H1 (cell line): ENCODE results near the gene SEMA3A. TPM values are rescaled to one million over a fixed set of nuclear protein-coding genes. Genes with fewer than 3 reads are reported as not detected.

Source experiments
- CTCF ChIA-PET: fragments of 300-600 bp; sonication (Branson Sonifier 250); formaldehyde crosslinking; loops from one replicate; lab custom pipeline; 2021; ENCODE audit not compliant: partially characterized antibody; lab: Charles Lee
- POLR2A ChIA-PET: fragments of 300-600 bp; sonication (Branson Sonifier 250); formaldehyde crosslinking; loops from one replicate; lab custom pipeline; 2021; ENCODE audit warnings: inconsistent platforms; ENCODE audit not compliant: partially characterized antibody; lab: Charles Lee
- DNase-seq, 2 experiments: peaks; one replicate each; pipeline versions ENCODE4 v3.0.0 to v3.0.0-alpha.2; 2010 to 2022; ENCODE audit warnings: low spot score in 2 of 2, low read depth in 1 of 2, mixed read lengths in 1 of 2
- FAIRE-seq: peaks from 2 replicates; lab custom pipeline; 2011; peaks lifted over from hg19 to GRCh38; lab: Jason Lieb, UNC
- H2AFZ ChIP-seq: 2 replicates; pipeline ENCODE4 v1.8.1; 2012; ENCODE audit warnings: low read length, inconsistent platforms
- H2AK5ac ChIP-seq: 2 replicates; pipeline ENCODE4 v1.6.1; 2013; ENCODE audit warnings: low read depth, low read length
- H2BK120ac ChIP-seq: replicated peaks from 2 replicates; pipeline ENCODE3; 2013; ENCODE audit warnings: low read depth, low read length, inconsistent platforms
- H2BK12ac ChIP-seq: 2 replicates; pipeline ENCODE4 v1.6.1; 2013; ENCODE audit warnings: low read depth, low read length
- H2BK15ac ChIP-seq: 2 replicates; pipeline ENCODE4 v1.6.1; 2013; ENCODE audit warnings: low read length
- H2BK20ac ChIP-seq: 2 replicates; pipeline ENCODE4 v1.6.1; 2013; ENCODE audit warnings: low read length
- H2BK5ac ChIP-seq: 2 replicates; pipeline ENCODE4 v1.6.1; 2013; ENCODE audit warnings: low read depth, low read length
- H3K14ac ChIP-seq: 2 replicates; pipeline ENCODE4 v1.6.1; 2013; ENCODE audit warnings: inconsistent platforms; ENCODE audit not compliant: insufficient read length
- H3K18ac ChIP-seq: 2 replicates; pipeline ENCODE4 v1.6.1; 2013; ENCODE audit warnings: low read length; ENCODE audit errors: extremely low read depth
- H3K23ac ChIP-seq: 2 replicates; pipeline ENCODE4 v1.6.1; 2013; ENCODE audit warnings: inconsistent platforms; ENCODE audit not compliant: insufficient read length
- H3K23me2 ChIP-seq: 2 replicates; pipeline ENCODE4 v1.6.1; 2013; ENCODE audit warnings: low read depth, low read length
- H3K27ac ChIP-seq: 2 replicates; pipeline ENCODE4 v1.6.1; 2011; ENCODE audit warnings: low read depth, low read length, inconsistent platforms
- H3K27me3 ChIP-seq, 4 experiments: replicated peaks in 1 of 4; 1 replicate in 1 of 4; 2 replicates in 3 of 4; pipeline versions ENCODE4 v1.6.1 to v1.8.1; 2011 to 2013; ENCODE audit warnings: low read length in 3 of 4, mild to moderate bottlenecking in 3 of 4, inconsistent platforms in 2 of 4, mixed read lengths in 2 of 4, moderate library complexity in 1 of 4; ENCODE audit not compliant: control insufficient read depth in 3 of 4, insufficient read depth in 3 of 4; ENCODE audit errors: extremely low read depth in 1 of 4
- H3K36me3 ChIP-seq, 4 experiments: 2 replicates each; pipeline versions ENCODE4 v1.6.1 to v1.8.1; 2011 to 2013; ENCODE audit warnings: mild to moderate bottlenecking in 4 of 4, low read length in 3 of 4, moderate library complexity in 2 of 4, control low read depth in 1 of 4, inconsistent platforms in 1 of 4; ENCODE audit not compliant: insufficient read depth in 4 of 4, control insufficient read depth in 2 of 4
- H3K4ac ChIP-seq: replicated peaks from 2 replicates; pipeline ENCODE3; 2013; ENCODE audit warnings: low read length, low read depth, mixed read lengths, inconsistent platforms; ENCODE audit not compliant: insufficient read length
- H3K4me1 ChIP-seq, 4 experiments: replicated peaks in 1 of 4; 1 replicate in 1 of 4; 2 replicates in 3 of 4; pipeline versions ENCODE4 v1.6.1 to v1.8.1; 2011 to 2013; ENCODE audit warnings: low read length in 3 of 4, inconsistent platforms in 2 of 4, mixed read lengths in 1 of 4; ENCODE audit not compliant: insufficient read depth in 4 of 4, control insufficient read depth in 3 of 4
- H3K4me2 ChIP-seq, 2 experiments: 2 replicates each; pipeline versions ENCODE4 v1.6.1 to v1.8.1; 2011 to 2013; ENCODE audit warnings: low read depth in 2 of 2, low read length in 2 of 2, control low read depth in 1 of 2, inconsistent platforms in 1 of 2, mild to moderate bottlenecking in 1 of 2; ENCODE audit not compliant: insufficient read depth in 1 of 2
- H3K4me3 ChIP-seq, 4 experiments: fragments of 200-600, 300-600 bp in 1 of 4; sonication (generic), shearing (Covaris generic), sonication (Bioruptor Twin) in 1 of 4; 2 replicates each; pipeline versions ENCODE4 v1.5.1 to v1.8.1; 2011 to 2016; ENCODE audit warnings: low read length in 4 of 4, low read depth in 3 of 4, control low read depth in 2 of 4, inconsistent platforms in 2 of 4, mild to moderate bottlenecking in 2 of 4, mixed read lengths in 1 of 4, moderate library complexity in 1 of 4; ENCODE audit not compliant: insufficient read depth in 2 of 4; ENCODE audit errors: extremely low read depth in 1 of 4
- H3K56ac ChIP-seq: replicated peaks from 2 replicates; pipeline ENCODE3; 2013; ENCODE audit warnings: low read depth, mild to moderate bottlenecking, mixed read lengths, low read length, inconsistent platforms; ENCODE audit not compliant: insufficient read length
- H3K79me1 ChIP-seq: 2 replicates; pipeline ENCODE4 v1.6.1; 2013; ENCODE audit warnings: low read depth, low read length, control low read depth
- H3K79me2 ChIP-seq, 2 experiments: 2 replicates each; pipeline versions ENCODE4 v1.6.1 to v1.8.1; 2012 to 2013; ENCODE audit warnings: low read length in 2 of 2, mild to moderate bottlenecking in 2 of 2, inconsistent platforms in 1 of 2; ENCODE audit not compliant: insufficient read depth in 2 of 2, control insufficient read depth in 1 of 2
- H3K9ac ChIP-seq, 4 experiments: replicated peaks in 1 of 4; 1 replicate in 1 of 4; 2 replicates in 3 of 4; pipeline versions ENCODE4 v1.6.1 to v1.8.1; 2011 to 2013; ENCODE audit warnings: low read depth in 3 of 4, low read length in 3 of 4, control low read depth in 2 of 4, mild to moderate bottlenecking in 2 of 4, moderate library complexity in 2 of 4, inconsistent platforms in 1 of 4; ENCODE audit errors: extremely low read depth in 1 of 4
- H3K9me3 ChIP-seq, 2 experiments: 2 replicates each; pipeline versions ENCODE4 v1.6.1 to v1.8.1; 2012 to 2013; ENCODE audit warnings: mild to moderate bottlenecking in 2 of 2, moderate library complexity in 2 of 2, control low read depth in 1 of 2, inconsistent platforms in 1 of 2, low read depth in 1 of 2, low read length in 1 of 2, mixed read lengths in 1 of 2; ENCODE audit not compliant: insufficient read depth in 2 of 2
- H4K20me1 ChIP-seq, 2 experiments: replicated peaks in 1 of 2; 2 replicates each; pipeline versions ENCODE3 to v1.8.1; 2011 to 2013; ENCODE audit warnings: inconsistent platforms in 2 of 2, low read length in 2 of 2, mild to moderate bottlenecking in 1 of 2; ENCODE audit not compliant: insufficient read depth in 2 of 2, control insufficient read depth in 1 of 2
- H4K5ac ChIP-seq: 2 replicates; pipeline ENCODE4 v1.6.1; 2013; ENCODE audit warnings: low read length, low read depth, mixed read lengths, inconsistent platforms; ENCODE audit not compliant: insufficient read length
- H4K8ac ChIP-seq: 2 replicates; pipeline ENCODE4 v1.8.0; 2013; ENCODE audit warnings: mild to moderate bottlenecking, moderate library complexity, low read length, inconsistent platforms; ENCODE audit not compliant: insufficient read depth; ENCODE audit errors: extremely low read depth
- H4K91ac ChIP-seq: replicated peaks from 2 replicates; pipeline ENCODE3; 2013; ENCODE audit warnings: low read length, mixed read lengths, inconsistent platforms; ENCODE audit not compliant: insufficient read length
- ATF3 ChIP-seq: IDR thresholded peaks from 2 replicates; pipeline ENCODE4 v1.6.1; 2011; ENCODE audit warnings: low read depth, mild to moderate bottlenecking, low read length; ENCODE audit not compliant: insufficient read depth
- CEBPB ChIP-seq: IDR thresholded peaks from 2 replicates; pipeline ENCODE4 v1.6.1; 2012; ENCODE audit warnings: low read depth, low read length
- CHD1 ChIP-seq: IDR thresholded peaks from 2 replicates; pipeline ENCODE4 v1.6.1; 2012; ENCODE audit warnings: low read depth, low read length, improper control_type of control experiment
- CHD2 ChIP-seq: IDR thresholded peaks from 2 replicates; pipeline ENCODE4 v1.6.1; 2012; ENCODE audit warnings: low read length, improper control_type of control experiment
- CREB1 ChIP-seq: IDR thresholded peaks from 2 replicates; pipeline ENCODE4 v1.6.1; 2012; ENCODE audit warnings: inconsistent platforms
- EP300 ChIP-seq, 2 experiments: IDR thresholded peaks; 1 replicate in 1 of 2; 2 replicates in 1 of 2; pipeline ENCODE4 v1.6.1; 2011 to 2012; ENCODE audit warnings: low read depth in 2 of 2, low read length in 2 of 2, mild to moderate bottlenecking in 2 of 2, borderline replicate concordance in 1 of 2, inconsistent platforms in 1 of 2, moderate library complexity in 1 of 2
- EZH2 ChIP-seq: fragments of 200-600 bp; sonication (generic); IDR thresholded peaks from 2 replicates; pipeline ENCODE4 v1.7.1; 2012; ENCODE audit warnings: low read depth, mild to moderate bottlenecking, moderate library complexity, low read length, inconsistent platforms; ENCODE audit not compliant: severe bottlenecking
- GABPA ChIP-seq: IDR thresholded peaks from 2 replicates; pipeline ENCODE4 v1.6.1; 2011; ENCODE audit warnings: mild to moderate bottlenecking, low read length, moderate library complexity, borderline replicate concordance; ENCODE audit not compliant: insufficient read depth
- HDAC2 ChIP-seq, 2 experiments: fragments of 300-600 bp in 1 of 2; sonication (generic) in 1 of 2; IDR thresholded peaks; 2 replicates each; pipeline ENCODE4 v1.6.1; 2011 to 2012; ENCODE audit warnings: low read depth in 2 of 2, low read length in 2 of 2, mild to moderate bottlenecking in 2 of 2, moderate library complexity in 2 of 2, borderline replicate concordance in 1 of 2, inconsistent platforms in 1 of 2
- JUND ChIP-seq: IDR thresholded peaks from 2 replicates; pipeline ENCODE4 v1.6.1; 2011; ENCODE audit warnings: mild to moderate bottlenecking, improper control_type of control experiment, low read length
- RAD21 ChIP-seq, 2 experiments: IDR thresholded peaks in 1 of 2; conservative IDR thresholded peaks in 1 of 2; 2 replicates each; pipeline ENCODE4 v1.6.1; 2011; ENCODE audit warnings: low read depth in 2 of 2, low read length in 2 of 2, improper control_type of control experiment in 1 of 2, inconsistent platforms in 1 of 2, mild to moderate bottlenecking in 1 of 2, moderate library complexity in 1 of 2
- RNF2 ChIP-seq: fragments of 200-900, 300-1000 bp; sonication (generic); IDR thresholded peaks from 2 replicates; pipeline ENCODE4 v1.7.1; 2016; ENCODE audit warnings: borderline replicate concordance, low read depth, mild to moderate bottlenecking, antibody characterized with exemption, low read length; ENCODE audit not compliant: poor library complexity, severe bottlenecking; ENCODE audit errors: missing control alignments
- TAF7 ChIP-seq: optimal IDR thresholded peaks from 2 replicates; pipeline ENCODE3; 2011; ENCODE audit warnings: low read depth, mild to moderate bottlenecking, inconsistent platforms, low read length, moderate library complexity, borderline replicate concordance
- WGBS, 2 experiments: shearing (Covaris generic) in 1 of 2; methylation state at CpG; one replicate each; pipeline versions ENCODE4 v1.1.6 to v1.1.7; 2013 to 2015; ENCODE audit warnings: low lambda C conversion rate in 2 of 2, mixed read lengths in 2 of 2, inconsistent platforms in 1 of 2, low coverage in 1 of 2, missing lambda C conversion rate in 1 of 2; ENCODE audit not compliant: insufficient replicate concordance in 2 of 2, insufficient coverage in 1 of 2, insufficient read length in 1 of 2; ENCODE audit errors: extremely low coverage in 1 of 2, missing lambda C conversion rate in 1 of 2; 5-methylcytosine and 5-hydroxymethylcytosine counted together
- polyA plus RNA-seq, 7 experiments: library from polyadenylated mRNA; depleted of rRNA in 3 of 7; stranded (reverse) in 5 of 7; unstranded in 2 of 7; fragments of >200 nt in 5 of 7; fragments of 200-250 nt in 2 of 7; gene quantifications; 1 replicate in 5 of 7; 2 replicates in 1 of 7; 4 replicates in 1 of 7; pipeline versions ENCODE4 v1.2.1 to v1.2.3, GENCODE V29; 2011 to 2013; ENCODE audit warnings: missing spikeins in 2 of 7, mixed read lengths in 2 of 7
- total RNA-seq: library from RNA; stranded (reverse); fragmentation: NEBNext Ultra II Directional; extraction: Animal tissue kit (Norgen Biotek cat#: 25700); gene quantifications from 2 replicates; pipeline ENCODE4 v1.2.1, GENCODE V29; 2021

The SEMA3A gene
- total and polyA plus RNA-seq, 2 of the 8 experiments (the other 6 are each of a cell fraction or from before 2014, with no cell fraction given), result 8.1 to 45.9 TPM

- H3K9ac ChIP-seq, result no peak overlapping the region
- H4K20me1 ChIP-seq, result no peaks in the 10 kb centered on the region
- no peak overlapping the region for H3K27ac ChIP-seq
- FAIRE-seq (no peak), DNase-seq (no peak)
- no peaks in the 10 kb centered on the region for H3K27me3 ChIP-seq
- no peaks in the 10 kb centered on the region for H3K79me1 ChIP-seq
- H3K23me2 ChIP-seq, result no peaks in the 10 kb centered on the region
- ChIA-PET CTCF (no interaction called here), POLR2A (no interaction called here)
- 92% methylated on average over 4 of the region's 4 CpGs; no CpG with 5 or more reads in 1 of the 2 experiments for WGBS, 2 experiments
- no peak overlapping the region for H2BK120ac ChIP-seq
- H4K91ac ChIP-seq, result no peak overlapping the region
- H3K79me2 ChIP-seq, result peaks cover 0 to 19% of the 10 kb centered on the region in 2 experiments; a peak in 2 of 4 replicates
- H3K18ac ChIP-seq, result no peak overlapping the region
- H3K14ac ChIP-seq, result no peak overlapping the region
- no peaks in the 10 kb centered on the region for H3K9me3 ChIP-seq
- H2BK20ac ChIP-seq, result no peak overlapping the region
- H4K5ac ChIP-seq, result no peak overlapping the region
- no peak overlapping the region for H2BK5ac ChIP-seq
- no peak overlapping the region for H2BK12ac ChIP-seq
- H3K4me2 ChIP-seq, result no peak overlapping the region
- H2AK5ac ChIP-seq, result no peak overlapping the region
- no peak overlapping the region for H4K8ac ChIP-seq
- no peaks in the 10 kb centered on the region for H3K36me3 ChIP-seq
- peaks cover 0 to 3% (median 2%) of the 10 kb centered on the region in 4 experiments; a peak in 3 of 7 replicates for H3K4me1 ChIP-seq
- no peak overlapping the region for H2BK15ac ChIP-seq
- H2AFZ ChIP-seq, result no peak overlapping the region
- H3K4me3 ChIP-seq, result no peak overlapping the region
- H3K4ac ChIP-seq, result no peak overlapping the region
- no peak overlapping the region for H3K23ac ChIP-seq
- no peak overlapping the region for H3K56ac ChIP-seq
- TF ChIP-seq ATF3, result no peak
- TF ChIP-seq CREB1, result no peak
- TF ChIP-seq CHD1, result no peak
- TF ChIP-seq EP300 (IDR thresholded peaks at IDR 0.05; ENCODE audit: borderline replicate concordance in 1 of 2, low read depth in 2 of 2, low read length in 2 of 2), result no peak
- TF ChIP-seq TAF7, result no peak
- no peak for TF ChIP-seq HDAC2 (IDR thresholded peaks at IDR 0.05; ENCODE audit: borderline replicate concordance in 1 of 2, low read depth in 2 of 2, low read length in 2 of 2)
- TF ChIP-seq RAD21 (IDR thresholded peaks at IDR 0.05 in 1 of 2, conservative IDR thresholded peaks at IDR 0.05 in 1 of 2; ENCODE audit: low read depth in 2 of 2, low read length in 2 of 2), result no peak
- no peak for TF ChIP-seq EZH2
- TF ChIP-seq GABPA, result no peak
- no peak for TF ChIP-seq CEBPB
- TF ChIP-seq CHD2, result no peak
- TF ChIP-seq JUND, result no peak
- TF ChIP-seq RNF2, result no peak
Measured at GRCh38 chr7:84157171-84157570, 37.4 kb downstream of the SEMA3A start.
